ENCODE results near the gene CUBN. TPM values are rescaled to one million over a fixed set of nuclear protein-coding genes. Genes with fewer than 3 reads are reported as not detected.

The CUBN gene
- total and polyA plus RNA-seq, 9 of the 15 experiments (the other 6 are each of a cell fraction or from before 2014, with no cell fraction given), result 0.04 to 0.33 (median 0.09) TPM

DNA sequence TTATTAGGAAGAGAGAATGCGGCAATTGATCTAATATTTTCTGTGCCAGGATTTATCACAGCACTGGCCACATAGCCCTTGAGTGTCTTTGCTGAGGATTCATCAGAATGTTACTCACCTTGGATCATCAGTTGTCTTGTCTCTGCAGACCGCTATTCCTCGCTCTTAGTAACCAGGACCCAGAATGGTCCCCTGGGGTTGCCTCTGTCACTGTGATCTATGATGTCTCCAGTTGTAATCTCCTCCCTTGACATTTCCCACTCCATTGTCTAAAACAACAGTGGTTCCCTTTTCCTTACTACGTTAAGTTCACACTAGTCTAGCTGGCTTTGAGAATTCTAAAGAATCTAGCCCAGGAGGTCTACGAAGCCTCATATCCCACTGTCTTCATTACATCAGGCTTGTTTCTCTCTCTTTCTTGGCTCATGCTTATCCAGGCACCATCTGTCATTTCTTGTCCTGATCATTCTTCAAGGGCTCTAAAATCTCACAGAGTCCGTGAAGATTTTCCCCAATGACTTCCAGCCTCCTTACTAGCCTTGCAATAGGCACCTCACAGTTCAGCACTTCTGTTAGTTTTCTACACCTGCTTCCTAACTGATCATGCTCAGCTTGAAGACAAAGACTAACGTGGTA is 125.8 kb downstream of the CUBN start (continued):
- TF ChIP-seq MEF2D (tag; conservative IDR thresholded peaks at IDR 0.05; ENCODE audit: low read depth), result 0 out of 2 replicates have a peak, but pooled peaks have one; percentile 30
- no peak for TF ChIP-seq PURB (CRISPR knock-in tag; IDR thresholded peaks at IDR 0.05; ENCODE audit: low read depth)
- TF ChIP-seq CCNT2 (IDR thresholded peaks at IDR 0.05; ENCODE audit: borderline replicate concordance, extremely low read depth, insufficient read length, low read depth, low read length), result no peak
- TF ChIP-seq NR2F6 (CRISPR knock-in tag; IDR thresholded peaks at IDR 0.05), result no peak
- TF ChIP-seq DDX20 (tag; IDR thresholded peaks at IDR 0.05; ENCODE audit: low read depth), result peak; percentile 73; the same call in 1 of the 2 replicates
- TF ChIP-seq, protein P1, sequence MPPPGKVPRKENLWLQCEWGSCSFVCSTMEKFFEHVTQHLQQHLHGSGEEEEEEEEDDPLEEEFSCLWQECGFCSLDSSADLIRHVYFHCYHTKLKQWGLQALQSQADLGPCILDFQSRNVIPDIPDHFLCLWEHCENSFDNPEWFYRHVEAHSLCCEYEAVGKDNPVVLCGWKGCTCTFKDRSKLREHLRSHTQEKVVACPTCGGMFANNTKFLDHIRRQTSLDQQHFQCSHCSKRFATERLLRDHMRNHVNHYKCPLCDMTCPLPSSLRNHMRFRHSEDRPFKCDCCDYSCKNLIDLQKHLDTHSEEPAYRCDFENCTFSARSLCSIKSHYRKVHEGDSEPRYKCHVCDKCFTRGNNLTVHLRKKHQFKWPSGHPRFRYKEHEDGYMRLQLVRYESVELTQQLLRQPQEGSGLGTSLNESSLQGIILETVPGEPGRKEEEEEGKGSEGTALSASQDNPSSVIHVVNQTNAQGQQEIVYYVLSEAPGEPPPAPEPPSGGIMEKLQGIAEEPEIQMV (tag; conservative IDR thresholded peaks at IDR 0.05; ENCODE audit: low read depth), result peak; percentile 27; the same call in 1 of the 2 replicates
- peak; percentile 76; the same call in 1 of the 2 replicates for TF ChIP-seq ZNF175 (CRISPR knock-in tag; IDR thresholded peaks at IDR 0.05; ENCODE audit: low read depth)
- TF ChIP-seq CEBPG (CRISPR knock-in tag; IDR thresholded peaks at IDR 0.05), result peak; percentile 25; the same call in 1 of the 2 replicates
- TF ChIP-seq CEBPG (tag; conservative IDR thresholded peaks at IDR 0.05 in 1 of 2, IDR thresholded peaks at IDR 0.05 in 1 of 2), result no peak
- TF ChIP-seq WHSC1 (IDR thresholded peaks at IDR 0.05; ENCODE audit: low read length), result no peak
- no peak for TF ChIP-seq NEUROD1 (IDR thresholded peaks at IDR 0.05; ENCODE audit: borderline replicate concordance, low read depth, low read length, partially characterized antibody)
- TF ChIP-seq FOSL1 (tag; conservative IDR thresholded peaks at IDR 0.05), result no peak
- TF ChIP-seq, protein P2, sequence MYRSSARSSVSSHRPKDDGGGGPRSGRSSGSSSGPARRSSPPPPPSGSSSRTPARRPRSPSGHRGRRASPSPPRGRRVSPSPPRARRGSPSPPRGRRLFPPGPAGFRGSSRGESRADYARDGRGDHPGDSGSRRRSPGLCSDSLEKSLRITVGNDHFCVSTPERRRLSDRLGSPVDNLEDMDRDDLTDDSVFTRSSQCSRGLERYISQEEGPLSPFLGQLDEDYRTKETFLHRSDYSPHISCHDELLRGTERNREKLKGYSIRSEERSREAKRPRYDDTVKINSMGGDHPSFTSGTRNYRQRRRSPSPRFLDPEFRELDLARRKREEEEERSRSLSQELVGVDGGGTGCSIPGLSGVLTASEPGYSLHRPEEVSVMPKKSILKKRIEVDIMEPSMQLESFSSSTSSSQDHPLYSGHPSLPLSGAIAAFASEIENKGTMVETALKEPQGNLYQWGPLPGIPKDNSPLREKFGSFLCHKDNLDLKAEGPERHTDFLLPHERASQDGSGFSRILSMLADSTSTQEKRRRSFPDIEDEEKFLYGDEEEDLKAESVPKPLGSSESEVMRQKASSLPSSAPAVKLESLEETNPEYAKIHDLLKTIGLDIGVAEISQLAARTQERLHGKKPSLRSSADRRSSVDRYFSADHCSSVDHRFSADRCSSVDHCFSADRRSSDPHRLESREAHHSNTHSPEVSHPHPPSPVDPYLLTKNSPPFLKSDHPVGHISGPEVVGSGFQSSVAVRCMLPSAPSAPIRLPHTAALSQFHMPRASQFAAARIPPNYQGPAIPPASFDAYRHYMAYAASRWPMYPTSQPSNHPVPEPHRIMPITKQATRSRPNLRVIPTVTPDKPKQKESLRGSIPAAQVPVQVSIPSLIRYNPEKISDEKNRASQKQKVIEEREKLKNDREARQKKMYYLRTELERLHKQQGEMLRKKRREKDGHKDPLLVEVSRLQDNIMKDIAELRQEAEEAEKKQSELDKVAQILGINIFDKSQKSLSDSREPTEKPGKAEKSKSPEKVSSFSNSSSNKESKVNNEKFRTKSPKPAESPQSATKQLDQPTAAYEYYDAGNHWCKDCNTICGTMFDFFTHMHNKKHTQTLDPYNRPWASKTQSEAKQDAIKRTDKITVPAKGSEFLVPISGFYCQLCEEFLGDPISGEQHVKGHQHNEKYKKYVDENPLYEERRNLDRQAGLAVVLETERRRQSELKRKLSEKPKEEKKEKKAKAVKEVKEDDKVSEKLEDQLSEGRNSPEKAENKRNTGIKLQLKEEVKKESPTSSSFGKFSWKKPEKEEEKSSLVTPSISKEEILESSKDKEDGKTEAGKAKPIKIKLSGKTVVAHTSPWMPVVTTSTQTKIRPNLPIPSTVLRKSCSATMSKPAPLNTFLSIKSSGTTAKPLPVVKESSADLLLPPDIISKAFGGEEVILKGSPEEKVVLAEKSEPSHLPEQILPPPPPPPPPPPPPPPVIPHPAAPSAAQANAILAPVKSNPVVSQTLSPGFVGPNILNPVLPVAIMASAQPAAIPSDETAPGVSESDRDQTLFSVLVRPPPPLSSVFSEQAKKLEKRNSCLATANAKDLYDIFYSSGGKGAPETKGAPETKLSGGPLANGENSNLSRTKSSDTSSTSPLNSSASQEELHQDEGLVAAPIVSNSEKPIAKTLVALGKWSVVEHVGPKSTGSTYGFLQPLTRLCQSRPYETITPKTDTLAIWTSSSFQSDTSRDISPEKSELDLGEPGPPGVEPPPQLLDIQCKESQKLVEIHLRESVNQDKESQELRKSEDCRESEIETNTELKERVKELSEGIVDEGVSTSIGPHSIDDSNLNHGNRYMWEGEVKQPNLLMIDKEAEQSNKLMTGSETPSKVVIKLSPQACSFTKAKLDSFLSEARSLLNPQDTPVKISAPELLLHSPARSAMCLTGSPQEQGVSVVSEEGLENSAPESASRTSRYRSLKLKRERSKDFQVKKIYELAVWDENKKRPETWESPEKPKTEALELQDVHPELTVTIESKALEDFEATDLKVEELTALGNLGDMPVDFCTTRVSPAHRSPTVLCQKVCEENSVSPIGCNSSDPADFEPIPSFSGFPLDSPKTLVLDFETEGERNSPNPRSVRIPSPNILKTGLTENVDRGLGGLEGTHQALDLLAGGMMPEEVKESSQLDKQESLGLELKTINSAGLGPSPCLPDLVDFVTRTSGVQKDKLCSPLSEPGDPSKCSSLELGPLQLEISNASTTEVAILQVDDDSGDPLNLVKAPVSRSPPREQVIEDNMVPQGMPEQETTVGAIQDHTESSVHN (IDR thresholded peaks at IDR 0.05; ENCODE audit: borderline replicate concordance in 1 of 2, low read depth in 1 of 2), result no peak
- TF ChIP-seq GTF2A2 (tag; IDR thresholded peaks at IDR 0.05), result peak; percentile 50; the same call in 1 of the 2 replicates
- no peak for TF ChIP-seq ZNF707 (CRISPR knock-in tag; conservative IDR thresholded peaks at IDR 0.05)
- TF ChIP-seq ZNF589 (CRISPR knock-in tag; IDR thresholded peaks at IDR 0.05; ENCODE audit: low read depth), result peak; percentile 91
- 0 out of 2 replicates have a peak, but pooled peaks have one; percentile 12 for TF ChIP-seq MECOM (CRISPR knock-in tag; IDR thresholded peaks at IDR 0.05)
- TF ChIP-seq PTRF (tag; IDR thresholded peaks at IDR 0.05), result 0 out of 2 replicates have a peak, but pooled peaks have one; percentile 51

All from K562 (cell line).